ENCODE measurements around the gene ASPHD1. TPM values are rescaled to one million over a fixed set of nuclear protein-coding genes. Genes with fewer than 3 reads are reported as not detected.
"Not testable (repeated sequence)": the region's sequence is repeated elsewhere in the genome, so short reads cannot be mapped to it uniquely, and the experiment has no call there.

The ASPHD1 gene
- total RNA-seq, 4 donors from 2014 or later: 0.34 TPM; not detected in 3

- peaks cover 27% of the 10 kb centered on the region for H3K4me1 ChIP-seq
- H3K9me3 ChIP-seq: no peaks in the 10 kb centered on the region
- 59% methylated on average over 12 of the region's 12 CpGs for WGBS
- peak overlapping the region; percentile 87 for H3K27ac ChIP-seq
- no peak for TF ChIP-seq POLR2AphosphoS5 (IDR thresholded peaks at IDR 0.05)
- TF ChIP-seq CTCF (IDR thresholded peaks at IDR 0.05): no peak
- TF ChIP-seq POLR2A (IDR thresholded peaks at IDR 0.05): no peak
- no peak for TF ChIP-seq EP300 (IDR thresholded peaks at IDR 0.05)
- peak in 1 of 2 donors; percentile 31 for DNase-seq (ENCODE audit: low spot score in 2 of 2)
- no peaks in the 10 kb centered on the region for H3K27me3 ChIP-seq
- H3K36me3 ChIP-seq: peaks cover 6% of the 10 kb centered on the region
- H3K4me3 ChIP-seq: peak overlapping the region; percentile 96
Measured at GRCh38 chr16:29927070-29927905, 27.0 kb downstream of the ASPHD1 start.

- H3K27ac ChIP-seq; H3K27me3 ChIP-seq; H3K9me3 ChIP-seq; DNase-seq (ENCODE audit: low spot score in 2 of 2); H3K4me3 ChIP-seq; H3K36me3 ChIP-seq; H3K4me1 ChIP-seq: not testable (repeated sequence)
- WGBS: 97% methylated on average over 2 of the region's 2 CpGs
Measured at GRCh38 chr16:29931750-29932149, 31.5 kb downstream of the ASPHD1 start.

GRCh38 chr16:29940656-29941055, 40.4 kb downstream of the ASPHD1 start:
- Histone ChIP-seq H3K4me3 (no peak overlapping the region), H3K9me3 (no peaks in the 10 kb centered on the region), H3K27me3 (no peaks in the 10 kb centered on the region), H3K27ac (no peak overlapping the region), H3K4me1 (peaks cover 10% of the 10 kb centered on the region), H3K36me3 (no peaks in the 10 kb centered on the region)
- DNase-seq (ENCODE audit: low spot score in 2 of 2): no peak
- TF ChIP-seq POLR2A (IDR thresholded peaks at IDR 0.05): no peak
- no peak for TF ChIP-seq POLR2AphosphoS5 (IDR thresholded peaks at IDR 0.05)
- TF ChIP-seq CTCF (IDR thresholded peaks at IDR 0.05): no peak
- TF ChIP-seq EP300 (IDR thresholded peaks at IDR 0.05): no peak
- WGBS: 79% methylated on average over 4 of the region's 4 CpGs

- Histone ChIP-seq H3K4me3 (no peak overlapping the region), H3K4me1 (peaks cover 10% of the 10 kb centered on the region), H3K9me3 (no peaks in the 10 kb centered on the region), H3K27ac (peak overlapping the region; percentile 74), H3K27me3 (no peaks in the 10 kb centered on the region), H3K36me3 (no peaks in the 10 kb centered on the region)
- DNase-seq (ENCODE audit: low spot score in 2 of 2): no peak
- 31% methylated on average over 11 of the region's 11 CpGs for WGBS
- TF ChIP-seq CTCF (IDR thresholded peaks at IDR 0.05): peak in 1 of 2 donors; percentile 14
- TF ChIP-seq EP300 (IDR thresholded peaks at IDR 0.05): no peak
Measured at GRCh38 chr16:29943846-29944799, 43.8 kb downstream of the ASPHD1 start.

- Histone ChIP-seq H3K27me3 (no peaks in the 10 kb centered on the region), H3K4me1 (peaks cover 10% of the 10 kb centered on the region), H3K4me3 (no peak overlapping the region), H3K27ac (no peak overlapping the region), H3K36me3 (no peaks in the 10 kb centered on the region), H3K9me3 (no peaks in the 10 kb centered on the region)
- 87% methylated on average over 2 of the region's 2 CpGs for WGBS
- DNase-seq (ENCODE audit: low spot score in 2 of 2): no peak
- TF ChIP-seq CTCF (IDR thresholded peaks at IDR 0.05) (no peak), POLR2AphosphoS5 (IDR thresholded peaks at IDR 0.05) (no peak), EP300 (IDR thresholded peaks at IDR 0.05) (no peak), POLR2A (IDR thresholded peaks at IDR 0.05) (no peak)
Measured at GRCh38 chr16:29947897-29948296, 47.6 kb downstream of the ASPHD1 start.

All from suprapubic skin (tissue), 4 donors.